Right lobe of liver (tissue), 6 donors: ENCODE data around the gene PDE7B. TPM values are rescaled to one million over a fixed set of nuclear protein-coding genes. Genes with fewer than 3 reads are reported as not detected.

Experiments used
- ATAC-seq, 4 donors: fragments of 200-7000 bp; cut with Tn5 transposase; one replicate each; pipeline ENCODE4 v1.9.1; 2020; ENCODE audit warnings: mild to moderate bottlenecking in 4 of 4, moderate library complexity in 4 of 4
- DNase-seq, 3 donors: peaks; one replicate each; pipeline ENCODE4 v3.0.0-alpha.2; 2020
- H3K27ac ChIP-seq, 3 donors: fragments of 200-600 bp; one replicate each; pipeline ENCODE4 v1.8.0; 2022
- H3K27me3 ChIP-seq, 2 donors: fragments of 200-600 bp; one replicate each; pipeline ENCODE4 v1.8.0; 2022
- H3K36me3 ChIP-seq, 4 donors: fragments of 200-600 bp; sonication (generic) in 1 of 4; one replicate each; pipeline versions ENCODE4 v1.5.1 to v1.8.0; 2017 to 2022; ENCODE audit warnings: control low read depth in 1 of 4
- H3K4me1 ChIP-seq, 4 donors: fragments of 200-600 bp; sonication (generic) in 1 of 4; one replicate each; pipeline versions ENCODE4 v1.5.1 to v1.8.0; 2017 to 2022; ENCODE audit warnings: control low read depth in 1 of 4
- H3K4me3 ChIP-seq, 3 donors: fragments of 200-600 bp; one replicate each; pipeline ENCODE4 v1.8.0; 2022
- H3K9me3 ChIP-seq, 4 donors: fragments of 200-600 bp; sonication (generic) in 1 of 4; one replicate each; pipeline versions ENCODE4 v1.5.1 to v1.8.0; 2017 to 2022; ENCODE audit warnings: control low read depth in 1 of 4
- CTCF ChIP-seq, 4 donors: fragments of 200-600 bp in 3 of 4; fragments of 450-650 bp in 1 of 4; IDR thresholded peaks; one replicate each; pipeline versions ENCODE4 v1.5.1 to v1.8.0; 2016 to 2022; ENCODE audit warnings: antibody characterized with exemption in 4 of 4, mild to moderate bottlenecking in 2 of 4
- POLR2A ChIP-seq: fragments of 450-650 bp; IDR thresholded peaks from one replicate; pipeline ENCODE4 v1.6.1; 2017; ENCODE audit warnings: antibody characterized with exemption, mild to moderate bottlenecking
- WGBS: methylation state at CpG from one replicate; pipeline ENCODE4 v1.1.6; 2018; ENCODE audit warnings: low coverage, low lambda C conversion rate; ENCODE audit not compliant: insufficient coverage; ENCODE audit errors: missing lambda C conversion rate; 5-methylcytosine and 5-hydroxymethylcytosine counted together
- intact Hi-C, 2 donors: fragments of 100-400 bp; cut with DNase I; formaldehyde crosslinking; loops; one replicate each; pipeline versions ENCODE4 v1.11.2 to v1.14.1; 2022
- total RNA-seq, 6 experiments: library from RNA; depleted of rRNA in 2 of 6; stranded (reverse); fragments of >200 nt in 2 of 6; fragmentation: NEBNext Ultra II Directional in 3 of 6; extraction: Animal tissue kit (Norgen Biotek cat#: 25700) in 3 of 6; gene quantifications; one replicate each; pipeline versions ENCODE4 v1.1.0 to v1.2.4, GENCODE V29; 2016 to 2023
- donor health status: DM: no; HTN: yes; CAD: no.
- donor health status: DM: no; HTN: no; CAD: no.
- donor health status: DM: no; HTN: no; CAD: no.
- donor health status: DM: no; HTN: yes; CAD: no.
- donor health status: DM: no; HTN: yes; CAD: no.

PDE7B gene
- total RNA-seq, 6 experiments from 2014 or later, result 1.1 to 5.1 (median 1.9) TPM

GRCh38 chr6:135962731-135963130, 111.2 kb downstream of the PDE7B start:
- H3K27me3 ChIP-seq, result no peaks in the 10 kb centered on the region
- H3K4me3 ChIP-seq, result no peak overlapping the region
- no peaks in the 10 kb centered on the region for H3K4me1 ChIP-seq
- TF ChIP-seq POLR2A (no peak), CTCF (IDR thresholded peaks at IDR 0.05) (no peak)
- WGBS, result 76% methylated on average over 2 of the region's 2 CpGs
- no peak for DNase-seq
- H3K36me3 ChIP-seq, result no peaks in the 10 kb centered on the region
- intact Hi-C loops, result no loop called here
- no peak for ATAC-seq
- no peak overlapping the region for H3K27ac ChIP-seq
- H3K9me3 ChIP-seq, result no peaks in the 10 kb centered on the region

GRCh38 chr6:135970750-135971149, 119.2 kb downstream of the PDE7B start:
- WGBS, result 87% methylated on average over 7 of the region's 7 CpGs
- intact Hi-C loops, result no loop called here
- TF ChIP-seq POLR2A (no peak), CTCF (IDR thresholded peaks at IDR 0.05) (no peak)

GRCh38 chr6:135971351-135971750, 119.8 kb downstream of the PDE7B start:
- no peak overlapping the region for H3K4me3 ChIP-seq
- no peak overlapping the region for H3K27ac ChIP-seq
- ATAC-seq (no peak), DNase-seq (no peak)
- TF ChIP-seq CTCF (IDR thresholded peaks at IDR 0.05) (no peak), POLR2A (no peak)
- H3K27me3 ChIP-seq, result no peaks in the 10 kb centered on the region
- 73% methylated on average over 3 of the region's 3 CpGs for WGBS
- intact Hi-C loops, result no loop called here
- H3K9me3 ChIP-seq, result no peaks in the 10 kb centered on the region
- H3K4me1 ChIP-seq, result no peaks in the 10 kb centered on the region
- H3K36me3 ChIP-seq, result no peaks in the 10 kb centered on the region

More at GRCh38 chr6:135970750-135971149, 119.2 kb downstream of the PDE7B start:
- Histone ChIP-seq H3K4me3 (no peak overlapping the region), H3K27ac (no peak overlapping the region), H3K36me3 (no peaks in the 10 kb centered on the region), H3K4me1 (no peaks in the 10 kb centered on the region), H3K27me3 (no peaks in the 10 kb centered on the region), H3K9me3 (no peaks in the 10 kb centered on the region)
- DNase-seq (no peak), ATAC-seq (no peak)

- no peak for DNase-seq
- no peak for ATAC-seq
- H3K27ac ChIP-seq, result no peak overlapping the region
- H3K36me3 ChIP-seq, result no peaks in the 10 kb centered on the region
- no peaks in the 10 kb centered on the region for H3K4me1 ChIP-seq
- no peak overlapping the region for H3K4me3 ChIP-seq
- H3K27me3 ChIP-seq, result no peaks in the 10 kb centered on the region
- intact Hi-C loops, result no loop called here
- H3K9me3 ChIP-seq, result no peaks in the 10 kb centered on the region
- TF ChIP-seq CTCF (IDR thresholded peaks at IDR 0.05), result no peak
- no peak for TF ChIP-seq POLR2A
These were observed 120.6 kb downstream of the PDE7B start for GRCh38 chr6:135972150-135972549.

GRCh38 chr6:135972586-135972985, 121.1 kb downstream of the PDE7B start:
- intact Hi-C loops, result no loop called here
- TF ChIP-seq POLR2A, result no peak
- TF ChIP-seq CTCF (IDR thresholded peaks at IDR 0.05), result no peak
- Histone ChIP-seq H3K4me1 (no peaks in the 10 kb centered on the region), H3K36me3 (no peaks in the 10 kb centered on the region), H3K9me3 (no peaks in the 10 kb centered on the region), H3K27me3 (no peaks in the 10 kb centered on the region), H3K4me3 (no peak overlapping the region), H3K27ac (no peak overlapping the region)
- ATAC-seq (no peak), DNase-seq (no peak)
- 40% methylated on average over 2 of the region's 2 CpGs for WGBS
